ENCODE measurements around the gene TMEM114.

DNA sequence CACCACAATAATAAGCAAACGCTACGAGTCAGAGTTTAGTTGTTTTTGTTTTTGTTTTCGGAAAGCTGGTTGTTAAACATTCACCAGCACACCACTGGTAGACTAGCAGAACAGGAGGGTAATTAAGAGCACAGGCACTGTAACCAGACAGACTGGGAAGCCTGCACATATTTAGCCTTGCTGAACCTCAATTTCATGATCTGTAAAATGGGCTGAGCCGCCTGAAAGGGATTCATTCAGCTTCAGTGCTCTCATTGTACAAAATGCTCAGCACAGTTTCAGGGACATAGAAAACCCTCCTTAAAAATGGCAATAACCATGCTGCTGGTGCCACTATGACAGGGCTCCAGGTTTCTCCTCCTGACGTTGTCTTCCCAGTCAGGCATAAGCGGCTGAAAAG is 66.4 kb downstream of the TMEM114 start:
- TF ChIP-seq, protein P1, sequence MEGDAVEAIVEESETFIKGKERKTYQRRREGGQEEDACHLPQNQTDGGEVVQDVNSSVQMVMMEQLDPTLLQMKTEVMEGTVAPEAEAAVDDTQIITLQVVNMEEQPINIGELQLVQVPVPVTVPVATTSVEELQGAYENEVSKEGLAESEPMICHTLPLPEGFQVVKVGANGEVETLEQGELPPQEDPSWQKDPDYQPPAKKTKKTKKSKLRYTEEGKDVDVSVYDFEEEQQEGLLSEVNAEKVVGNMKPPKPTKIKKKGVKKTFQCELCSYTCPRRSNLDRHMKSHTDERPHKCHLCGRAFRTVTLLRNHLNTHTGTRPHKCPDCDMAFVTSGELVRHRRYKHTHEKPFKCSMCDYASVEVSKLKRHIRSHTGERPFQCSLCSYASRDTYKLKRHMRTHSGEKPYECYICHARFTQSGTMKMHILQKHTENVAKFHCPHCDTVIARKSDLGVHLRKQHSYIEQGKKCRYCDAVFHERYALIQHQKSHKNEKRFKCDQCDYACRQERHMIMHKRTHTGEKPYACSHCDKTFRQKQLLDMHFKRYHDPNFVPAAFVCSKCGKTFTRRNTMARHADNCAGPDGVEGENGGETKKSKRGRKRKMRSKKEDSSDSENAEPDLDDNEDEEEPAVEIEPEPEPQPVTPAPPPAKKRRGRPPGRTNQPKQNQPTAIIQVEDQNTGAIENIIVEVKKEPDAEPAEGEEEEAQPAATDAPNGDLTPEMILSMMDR (IDR thresholded peaks at IDR 0.05): no peak
- no peak for TF ChIP-seq POLR2A (IDR thresholded peaks at IDR 0.05)
